Glomerular visceral epithelial cell (primary cell): Measurements from ENCODE around the gene KLHL22.
"Not testable (repeated sequence)": the region's sequence is repeated elsewhere in the genome, so short reads cannot be mapped to it uniquely, and the experiment has no call there.

Experiments used
- DNase-seq: peaks from one replicate; pipeline ENCODE4 v3.0.0-alpha.2; 2016; ENCODE audit errors: extremely low spot score

The KLHL22 gene

GRCh38 chr22:20524004-20524481, 28.4 kb upstream of the KLHL22 start:
- peak; percentile 93 for DNase-seq

GRCh38 chr22:20523086-20523983, 27.7 kb upstream of the KLHL22 start:
- peak; percentile 68 for DNase-seq

GRCh38 chr22:20522134-20523004, 26.8 kb upstream of the KLHL22 start:
- no peak for DNase-seq

GRCh38 chr22:20520093-20520511, 24.5 kb upstream of the KLHL22 start:
- peak; percentile 56 for DNase-seq

GRCh38 chr22:20519558-20519957, 24.0 kb upstream of the KLHL22 start:
- DNase-seq: no peak

DNA sequence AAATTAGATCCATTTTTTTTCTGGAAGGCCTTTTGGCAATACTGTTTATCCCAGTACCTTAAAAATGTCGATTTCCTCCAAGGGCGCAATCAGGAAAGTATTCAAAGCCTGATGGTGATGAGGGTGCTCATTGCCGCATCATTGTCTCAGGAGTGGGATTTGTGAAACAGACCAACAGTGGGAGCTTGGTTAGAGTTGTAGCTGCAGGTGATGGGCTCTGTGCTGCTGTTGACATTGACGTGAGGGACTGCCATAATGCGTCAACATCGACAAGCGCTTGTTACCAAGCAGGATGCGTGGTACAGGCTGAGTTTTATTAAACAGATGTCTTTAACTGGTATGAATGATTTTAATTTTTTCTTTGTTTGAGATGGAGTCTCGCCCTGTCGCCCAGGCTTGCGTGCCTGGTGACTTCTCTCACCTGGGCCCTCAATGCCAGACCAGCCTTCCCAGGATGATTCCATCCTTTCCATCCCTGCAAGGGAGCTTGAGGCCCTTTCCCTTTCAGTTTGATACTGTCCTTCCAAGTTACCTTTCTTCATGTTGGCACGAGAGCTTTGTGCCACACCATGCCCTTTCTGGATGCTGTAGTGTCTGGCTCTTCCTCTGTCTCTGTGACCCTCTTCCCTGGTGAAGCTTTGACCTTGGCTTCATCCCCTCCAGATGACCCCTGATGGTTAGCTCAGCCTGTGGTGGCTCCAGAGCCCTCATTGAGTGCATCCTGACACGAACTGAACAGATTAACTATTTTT, 22.4 kb upstream of the KLHL22 start:
- no peak for DNase-seq

DNA sequence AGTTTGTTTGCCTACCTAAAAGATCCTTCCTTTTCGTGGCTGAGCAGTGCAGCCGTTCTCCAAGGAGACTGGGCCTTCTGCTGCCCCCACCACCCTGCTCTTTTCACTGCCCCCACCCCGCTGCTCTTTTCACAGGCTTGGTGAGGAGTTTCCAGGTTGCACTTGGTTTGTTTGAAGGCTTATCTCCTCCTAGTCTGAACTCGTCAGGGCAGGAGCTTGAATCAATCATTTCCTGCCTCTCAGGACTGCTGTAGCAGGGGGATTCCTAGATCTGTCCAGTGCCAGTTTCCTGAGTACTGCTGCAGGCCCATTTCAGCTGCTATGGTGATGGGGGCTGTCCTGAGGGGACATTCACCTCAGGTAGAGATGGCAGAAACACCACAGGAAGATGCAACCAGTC, 21.8 kb upstream of the KLHL22 start:
- no peak for DNase-seq

DNA sequence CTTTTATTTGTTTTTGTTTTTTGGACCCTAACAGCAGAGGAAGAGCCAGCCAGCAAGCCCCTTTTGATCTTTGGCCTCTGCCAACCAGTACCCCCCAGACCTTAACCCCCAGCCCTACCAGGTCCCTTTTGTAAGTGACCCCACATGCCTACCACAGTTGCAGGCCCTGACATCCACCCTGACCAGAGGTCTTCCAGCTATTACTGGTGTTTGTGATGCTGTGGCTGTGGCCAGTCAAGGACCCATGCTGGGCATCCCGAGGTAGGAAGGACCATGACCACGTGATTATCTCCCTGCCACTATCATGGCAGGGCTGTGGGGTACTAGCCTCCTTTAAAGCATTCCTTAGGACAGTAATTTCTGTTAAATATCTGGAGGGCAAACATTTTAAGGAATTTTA, 20.8 kb upstream of the KLHL22 start:
- no peak for DNase-seq

DNA sequence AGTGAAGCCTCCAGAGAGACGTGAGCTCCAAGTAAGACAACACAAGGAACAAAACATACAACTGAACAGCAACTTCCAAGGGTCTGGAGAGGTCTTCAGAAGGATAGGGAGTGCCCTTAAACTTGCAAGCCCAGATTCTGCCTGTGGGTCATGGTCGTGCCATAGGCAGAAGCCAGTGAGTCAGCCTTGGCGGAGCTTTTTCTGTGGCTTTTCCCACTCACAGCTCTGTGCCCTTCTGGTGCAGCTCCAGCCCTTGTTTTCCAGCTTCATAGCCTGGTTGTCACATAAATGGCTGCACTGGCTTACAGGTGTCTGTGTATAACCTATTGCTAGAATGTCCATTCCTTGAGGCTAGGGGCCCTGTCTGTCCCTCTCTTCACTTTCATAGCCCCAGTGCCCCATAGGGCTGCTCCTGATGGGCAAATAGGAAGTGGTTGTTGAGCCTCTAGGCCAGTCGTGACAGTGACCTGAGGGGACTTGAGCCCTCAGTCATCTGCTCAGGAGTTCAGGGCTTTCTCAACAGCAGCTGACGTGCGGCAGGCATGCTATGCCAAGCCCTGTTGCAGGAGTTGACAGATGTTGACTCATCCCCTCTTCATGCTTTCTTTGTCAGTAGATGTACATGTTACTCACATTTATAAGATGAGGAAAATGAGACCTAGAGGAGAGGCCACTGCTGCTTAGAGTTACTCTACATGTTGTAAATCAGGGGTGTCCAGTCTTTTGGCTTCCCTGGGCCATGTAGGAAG, 19.2 kb upstream of the KLHL22 start:
- peak; percentile 66 for DNase-seq

GRCh38 chr22:20511578-20512229, 16.1 kb upstream of the KLHL22 start:
- DNase-seq: no peak

GRCh38 chr22:20510811-20511577, 15.4 kb upstream of the KLHL22 start:
- DNase-seq: no peak

- peak; percentile 90 for DNase-seq
Measured at GRCh38 chr22:20509344-20510047, 13.9 kb upstream of the KLHL22 start.

- no peak for DNase-seq
Measured at GRCh38 chr22:20508815-20509271, 13.2 kb upstream of the KLHL22 start.

- not testable (repeated sequence) for DNase-seq
Measured at GRCh38 chr22:20508067-20508755, 12.6 kb upstream of the KLHL22 start.

DNA sequence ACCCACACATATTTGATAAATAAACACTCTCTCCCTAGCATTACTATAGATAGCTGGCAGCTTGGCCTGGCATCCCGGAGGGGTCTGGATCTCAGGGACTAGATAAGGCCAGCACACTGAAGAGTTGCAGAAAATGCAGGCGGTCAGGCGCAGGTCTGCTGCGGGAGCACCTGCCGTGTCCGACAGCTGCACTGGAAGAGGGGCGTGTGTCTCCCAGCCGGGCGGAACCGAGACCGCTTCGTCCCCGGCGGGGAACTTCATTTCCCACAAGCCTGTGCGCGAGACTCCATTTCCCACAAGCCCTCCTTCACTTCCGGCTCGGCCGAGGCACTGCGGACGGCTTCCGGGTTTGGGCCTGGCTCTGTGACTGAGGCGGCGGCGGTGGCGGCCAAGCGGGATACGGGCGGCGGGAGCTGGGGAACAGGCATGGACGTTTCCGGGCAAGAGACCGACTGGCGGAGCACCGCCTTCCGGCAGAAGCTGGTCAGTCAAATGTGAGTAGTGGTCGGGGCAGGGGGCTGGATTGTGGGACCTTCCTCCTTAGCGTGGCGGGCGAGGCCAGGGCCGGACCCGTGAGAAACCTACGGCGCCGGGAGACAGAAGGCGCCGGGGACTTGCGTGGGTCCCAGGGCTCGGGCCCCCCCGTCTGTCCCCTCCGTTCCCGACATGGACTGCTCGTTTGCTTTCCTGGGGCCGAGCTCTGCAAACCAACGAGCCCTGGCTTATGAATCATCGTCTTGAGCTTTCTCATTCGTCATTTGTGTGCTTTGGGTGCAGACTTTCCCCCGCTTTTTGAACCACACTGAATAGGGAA, 11.9 kb upstream of the KLHL22 start, which contains the start of gene MED15:
Gene MED15 (plus strand): TSS at position 358 of the 814 bp plus-strand sequence. CDS start 69 bp downstream, at position 427.
- peak; percentile 90 for DNase-seq

- DNase-seq: no peak
Measured at GRCh38 chr22:20506543-20507252, 11.1 kb upstream of the KLHL22 start.
